Ovary (tissue), 9 donors: ENCODE results near the gene C2CD2L. TPM values are rescaled to one million over a fixed set of nuclear protein-coding genes. Genes with fewer than 3 reads are reported as not detected.

ENCODE experiments used
- DNase-seq, 5 donors: peaks; one replicate each; pipeline ENCODE4 v3.0.0-alpha.2; 2019 to 2020
- H3K27ac ChIP-seq, 2 donors: fragments of 200-600 bp; one replicate each; pipeline versions ENCODE4 v1.5.1 to v1.8.0; 2019 to 2022
- H3K27me3 ChIP-seq: fragments of 200-600 bp; one replicate; pipeline ENCODE4 v1.8.0; 2022
- H3K36me3 ChIP-seq: fragments of 200-600 bp; sonication (generic); one replicate; pipeline ENCODE4 v1.5.1; 2019
- H3K4me1 ChIP-seq: one replicate; pipeline ENCODE4 v1.8.1; 2013; ENCODE audit warnings: mild to moderate bottlenecking, moderate library complexity; ENCODE audit not compliant: insufficient read depth
- H3K4me3 ChIP-seq: fragments of 200-600 bp; sonication (generic); one replicate; pipeline ENCODE4 v1.5.1; 2017
- H3K9me3 ChIP-seq, 2 donors: fragments of 200-600 bp in 1 of 2; sonication (generic) in 1 of 2; one replicate each; pipeline versions ENCODE4 v1.5.1 to v1.8.1; 2013 to 2019; ENCODE audit warnings: mild to moderate bottlenecking in 1 of 2, moderate library complexity in 1 of 2
- CTCF ChIP-seq, 3 donors: fragments of 450-650 bp in 2 of 3; fragments of 200-600 bp in 1 of 3; IDR thresholded peaks; one replicate each; pipeline versions ENCODE4 v1.5.1 to v1.8.0; 2016 to 2022; ENCODE audit warnings: antibody characterized with exemption in 3 of 3, mild to moderate bottlenecking in 1 of 3
- EP300 ChIP-seq: sonication (generic); formaldehyde crosslinking; IDR thresholded peaks from one replicate; pipeline ENCODE4 v1.6.1; 2017; ENCODE audit warnings: antibody characterized with exemption
- POLR2A ChIP-seq: fragments of 450-650 bp; IDR thresholded peaks from one replicate; pipeline ENCODE4 v1.6.1; 2017; ENCODE audit warnings: antibody characterized with exemption, mild to moderate bottlenecking, moderate library complexity
- WGBS, 3 donors: extraction: QIAGEN DNeasy Blood & Tissue Kit in 1 of 3; methylation state at CpG; one replicate each; pipeline versions ENCODE4 v1.1.5 to v1.1.7; 2013 to 2017; 5-methylcytosine and 5-hydroxymethylcytosine counted together
- intact Hi-C, 4 donors: fragments of 100-400 bp; cut with DNase I; formaldehyde crosslinking; loops; one replicate each; pipeline versions ENCODE4 v1.11.0 to v1.15.1; 2022 to 2023
- polyA plus RNA-seq, 2 donors: library from polyadenylated mRNA; stranded (reverse); fragments of 200-250 nt in 1 of 2; fragments of 350-450 nt in 1 of 2; fragmentation: Illumina TruSeq in 1 of 2; extraction: RNeasy Lipid Tissue Mini Kit (QIAGEN cat#74804) in 1 of 2; gene quantifications; one replicate each; pipeline ENCODE4 v1.2.3, GENCODE V29; 2013 to 2014
- total RNA-seq, 7 donors: library from RNA; depleted of rRNA in 2 of 7; stranded (reverse); fragments of >200 nt in 2 of 7; fragmentation: NEBNext Ultra II Directional in 3 of 7; extraction: Animal tissue kit (Norgen Biotek cat#: 25700) in 3 of 7; gene quantifications; one replicate each; pipeline versions ENCODE4 v1.1.0 to v1.2.4, GENCODE V29; 2016 to 2023
- donor health status: DM: no; HTN: no; CAD: no; lungs with moderate emphysema.
- donor health status: DM: no; HTN: no; CAD: no.
- donor health status: Bipolar disorder and iron deficiency.
- donor health status: DM: yes; HTN: yes; CAD: no.
- donor health status: DM: no; HTN: no; CAD: no.
- donor health status: DM: yes; HTN: yes; CAD: no.

C2CD2L gene
- total and polyA plus RNA-seq, 9 donors, result 2.8 to 13.6 (median 6.9) TPM

GRCh38 chr11:119147604-119148333 lies 40.6 kb downstream of the C2CD2L start:
- Histone ChIP-seq H3K36me3 (no peaks in the 10 kb centered on the region), H3K27ac (no peak overlapping the region), H3K9me3 (no peaks in the 10 kb centered on the region), H3K4me3 (no peak overlapping the region), H3K4me1 (peaks cover 6% of the 10 kb centered on the region), H3K27me3 (no peaks in the 10 kb centered on the region)
- no peak for DNase-seq
- intact Hi-C loops, result no loop called here
- TF ChIP-seq EP300 (no peak), CTCF (IDR thresholded peaks at IDR 0.05) (no peak), POLR2A (no peak)
- 60 to 68% (median 61%) methylated on average over 6 of the region's 6 CpGs for whole genome bisulfite sequencing, 3 donors

GRCh38 chr11:119148720-119149017 lies 41.5 kb downstream of the C2CD2L start:
- Histone ChIP-seq H3K27me3 (no peaks in the 10 kb centered on the region), H3K36me3 (no peaks in the 10 kb centered on the region), H3K4me1 (peaks cover 6% of the 10 kb centered on the region), H3K4me3 (peak overlapping the region; percentile 40), H3K27ac (no peak overlapping the region), H3K9me3 (no peaks in the 10 kb centered on the region)
- no peak for TF ChIP-seq CTCF (IDR thresholded peaks at IDR 0.05)
- no peak for TF ChIP-seq POLR2A
- 1 to 2% (median 2%) methylated on average over 16 of the region's 16 CpGs for WGBS, 3 donors
- DNase-seq, result no peak
- intact Hi-C loops, result no loop called here

DNA sequence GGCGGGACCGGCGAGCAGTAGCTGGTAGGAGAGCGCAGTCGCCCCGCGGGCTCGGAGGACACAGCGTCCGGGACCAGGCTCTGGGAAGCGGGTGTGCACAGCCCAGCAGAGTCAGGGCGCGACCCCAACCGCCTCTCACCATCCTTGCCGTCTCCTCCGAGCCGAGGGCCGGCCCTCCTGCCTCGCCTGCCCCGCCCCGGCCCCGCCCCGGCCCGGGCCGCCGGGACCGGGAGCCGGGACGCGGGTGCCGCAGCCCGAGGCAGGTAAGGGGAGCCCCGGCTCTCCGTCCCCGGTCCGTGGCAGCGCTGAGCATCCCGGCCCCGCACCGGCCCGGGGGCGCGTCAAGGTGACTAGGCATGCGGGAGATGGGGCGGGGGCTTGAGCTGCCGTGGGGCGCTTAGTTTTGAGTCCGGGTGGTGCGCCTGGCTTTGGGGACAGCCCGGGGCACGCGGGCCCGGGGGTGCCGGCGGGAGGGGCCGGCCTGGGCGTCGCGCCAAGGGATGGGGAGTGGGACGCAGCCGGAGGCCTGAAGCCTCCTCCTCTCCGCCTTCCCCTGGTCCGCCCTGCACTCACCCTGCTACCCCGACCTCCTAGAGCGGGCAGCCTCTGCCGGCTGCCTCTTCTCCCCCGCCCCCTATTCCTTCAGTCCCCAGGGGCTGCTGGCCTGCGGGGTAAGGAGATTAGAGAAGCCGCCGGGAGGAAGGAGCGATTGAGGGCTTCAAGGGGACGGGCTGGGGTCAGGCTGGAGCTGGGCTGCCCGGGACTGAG lies 42.1 kb downstream of the C2CD2L start, which contains the start of gene ABCG4:
Gene ABCG4 (plus strand): TSS at position 35 of the 768 bp plus-strand sequence. CDS start 914 bp downstream, outside the sequence.
- H3K27ac ChIP-seq, result no peak within 1 kb of the TSS
- WGBS, 3 donors, result 0 to 1% (median 0%) methylated on average over 29 to 73 of the region's 73 CpGs
- intact Hi-C loops, result no loop called here

GRCh38 chr11:119149786-119150275 lies 42.7 kb downstream of the C2CD2L start:
- peak overlapping the region; percentile 40 for H3K4me3 ChIP-seq
- no peaks in the 10 kb centered on the region for H3K27me3 ChIP-seq
- H3K4me1 ChIP-seq, result peaks cover 6% of the 10 kb centered on the region
- TF ChIP-seq POLR2A (no peak), EP300 (no peak), CTCF (IDR thresholded peaks at IDR 0.05) (no peak)
- WGBS, 3 donors, result 31 to 47% (median 47%) methylated on average over 26 to 33 of the region's 33 CpGs
- H3K27ac ChIP-seq, result no peak overlapping the region
- H3K9me3 ChIP-seq, result no peaks in the 10 kb centered on the region
- no peak for DNase-seq
- intact Hi-C loops, result no loop called here
- H3K36me3 ChIP-seq, result no peaks in the 10 kb centered on the region

More for the DNA sequence above, 42.1 kb downstream of the C2CD2L start, which contains the start of gene ABCG4:
- Histone ChIP-seq H3K9me3 (no peaks in the 10 kb centered on the region), H3K4me1 (peaks cover 6% of the 10 kb centered on the region), H3K27me3 (no peaks in the 10 kb centered on the region), H3K4me3 (peak within 1 kb of the TSS; percentile 40), H3K36me3 (no peaks in the 10 kb centered on the region)
- no peak for TF ChIP-seq EP300
- TF ChIP-seq CTCF (IDR thresholded peaks at IDR 0.05), result no peak
- TF ChIP-seq POLR2A, result no peak
- peak in 1 of 5 donors; percentile 39 for DNase-seq
